HCT116 (cell line): ENCODE results near the gene C19orf85.

Source experiments
- ATF3 ChIP-seq: IDR thresholded peaks from 2 replicates; pipeline ENCODE4 v1.6.1; 2012
- CTCF ChIP-seq, 3 experiments: fragments of 200-600 bp in 1 of 3; sonication (generic) in 1 of 3; IDR thresholded peaks in 2 of 3; conservative IDR thresholded peaks in 1 of 3; 2 replicates each; pipeline ENCODE4 v1.5.1; 2012 to 2017; ENCODE audit warnings: low read depth in 2 of 3, low read length in 2 of 3, antibody characterized with exemption in 1 of 3, borderline replicate concordance in 1 of 3, control low read depth in 1 of 3, mild to moderate bottlenecking in 1 of 3, mixed read lengths in 1 of 3, mixed run types in 1 of 3, moderate library complexity in 1 of 3; ENCODE audit not compliant: insufficient read depth in 1 of 3
- EZH2 ChIP-seq: fragments of 200-600 bp; sonication (generic); IDR thresholded peaks from 2 replicates; pipeline ENCODE4 v1.6.1; 2017; ENCODE audit warnings: antibody characterized with exemption, mixed run types
- EZH2phosphoT487 ChIP-seq: fragments of 200-600 bp; IDR thresholded peaks from 2 replicates; pipeline ENCODE4 v1.6.1; 2018; ENCODE audit warnings: antibody characterized with exemption, borderline replicate concordance
- POLR2A ChIP-seq: IDR thresholded peaks from 2 replicates; pipeline ENCODE4 v1.7.0; 2011; ENCODE audit warnings: borderline replicate concordance; ENCODE audit not compliant: insufficient read depth, insufficient read length; ENCODE audit errors: extremely low read depth
- POLR2AphosphoS5 ChIP-seq: IDR thresholded peaks from 2 replicates; pipeline ENCODE4 v1.6.1; 2011; ENCODE audit warnings: mild to moderate bottlenecking, low read depth, low read length, moderate library complexity
- RAD21 ChIP-seq: IDR thresholded peaks from 2 replicates; pipeline ENCODE4 v1.6.1; 2012; ENCODE audit warnings: low read depth, mild to moderate bottlenecking
- SRF ChIP-seq: IDR thresholded peaks from 2 replicates; pipeline ENCODE4 v1.6.1; 2012; ENCODE audit warnings: low read depth

GRCh38 chr19:55508120-55508519, 43.6 kb upstream of the C19orf85 start:
- no peak for TF ChIP-seq CTCF (IDR thresholded peaks at IDR 0.05 in 2 of 3, conservative IDR thresholded peaks at IDR 0.05 in 1 of 3; ENCODE audit: borderline replicate concordance in 1 of 3, insufficient read depth in 1 of 3, low read depth in 2 of 3, low read length in 2 of 3)
- no peak for TF ChIP-seq SRF
- no peak for TF ChIP-seq ATF3
- no peak for TF ChIP-seq POLR2A
- no peak for TF ChIP-seq EZH2phosphoT487
- no peak for TF ChIP-seq POLR2AphosphoS5
- no peak for TF ChIP-seq RAD21
- no peak for TF ChIP-seq EZH2
